K562 (cell line): ENCODE data around the gene PSMG3. TPM values are rescaled to one million over a fixed set of nuclear protein-coding genes. Genes with fewer than 3 reads are reported as not detected.

ENCODE experiments used
- CCNT2 ChIP-seq: IDR thresholded peaks from 2 replicates; pipeline ENCODE4 v1.6.1; 2011; ENCODE audit warnings: borderline replicate concordance, low read depth, mild to moderate bottlenecking, moderate library complexity, mixed read lengths, low read length; ENCODE audit not compliant: insufficient read length; ENCODE audit errors: extremely low read depth
- CTBP1 ChIP-seq: fragments of 450-650 bp; IDR thresholded peaks from 2 replicates; pipeline ENCODE4 v1.6.1; 2016; ENCODE audit warnings: borderline replicate concordance
- HOXB6 ChIP-seq: fragments of 250-450 bp; sonication (Bioruptor Pico); IDR thresholded peaks from 2 replicates; pipeline ENCODE4 v1.5.1; 2022; ENCODE audit warnings: mild to moderate bottlenecking, borderline replicate concordance
- NFRKB ChIP-seq: fragments of 450-650 bp; IDR thresholded peaks from 2 replicates; pipeline ENCODE4 v1.6.1; 2016; ENCODE audit warnings: low read depth
- polyA plus RNA-seq, 8 experiments: library from polyadenylated mRNA; depleted of rRNA in 4 of 8; stranded (reverse) in 5 of 8; unstranded in 3 of 8; fragments of >200 nt; fragmentation: Nextera tagmentation in 2 of 8; fragmentation: Illumina TruSeq in 1 of 8; extraction: Ambion mirVana in 2 of 8; extraction: Trizol in 1 of 8; gene quantifications; 2 replicates each; pipeline versions ENCODE4 v1.2.1 to v1.2.3, GENCODE V29; 2011 to 2014; ENCODE audit warnings: inconsistent platforms in 1 of 8, missing spikeins in 1 of 8
- total RNA-seq, 7 experiments: library from RNA; depleted of rRNA in 6 of 7; stranded (reverse); fragments of >200 nt in 6 of 7; fragmentation: Illumina TruSeq in 2 of 7; extraction: Trizol in 2 of 7; gene quantifications; 2 replicates each; pipeline versions ENCODE4 v1.2.1 to v1.2.3, GENCODE V29; 2011 to 2021; ENCODE audit warnings: low replicate concordance in 1 of 7
- TF ChIP-seq, protein P1 (sequence below): IDR thresholded peaks from 3 replicates; pipeline ENCODE4 v1.6.1; 2011; ENCODE audit warnings: borderline replicate concordance, mild to moderate bottlenecking, moderate library complexity; ENCODE audit not compliant: insufficient read length; ENCODE audit errors: extremely low read depth
- TF ChIP-seq, protein P2 (sequence below), 2 experiments: fragments of 450-650 bp in 1 of 2; sonication (generic) in 1 of 2; formaldehyde crosslinking in 1 of 2; IDR thresholded peaks; 2 replicates each; pipeline versions ENCODE4 v1.7.1 to v1.9.0; 2016 to 2022; ENCODE audit warnings: inconsistent platforms in 1 of 2, mild to moderate bottlenecking in 1 of 2, missing genetic modification reagents in 1 of 2

Gene PSMG3
- total and polyA plus RNA-seq, 9 of the 15 experiments (the other 6 are each of a cell fraction or from before 2014, with no cell fraction given) = 34.8 to 122 (median 80.1) TPM

DNA sequence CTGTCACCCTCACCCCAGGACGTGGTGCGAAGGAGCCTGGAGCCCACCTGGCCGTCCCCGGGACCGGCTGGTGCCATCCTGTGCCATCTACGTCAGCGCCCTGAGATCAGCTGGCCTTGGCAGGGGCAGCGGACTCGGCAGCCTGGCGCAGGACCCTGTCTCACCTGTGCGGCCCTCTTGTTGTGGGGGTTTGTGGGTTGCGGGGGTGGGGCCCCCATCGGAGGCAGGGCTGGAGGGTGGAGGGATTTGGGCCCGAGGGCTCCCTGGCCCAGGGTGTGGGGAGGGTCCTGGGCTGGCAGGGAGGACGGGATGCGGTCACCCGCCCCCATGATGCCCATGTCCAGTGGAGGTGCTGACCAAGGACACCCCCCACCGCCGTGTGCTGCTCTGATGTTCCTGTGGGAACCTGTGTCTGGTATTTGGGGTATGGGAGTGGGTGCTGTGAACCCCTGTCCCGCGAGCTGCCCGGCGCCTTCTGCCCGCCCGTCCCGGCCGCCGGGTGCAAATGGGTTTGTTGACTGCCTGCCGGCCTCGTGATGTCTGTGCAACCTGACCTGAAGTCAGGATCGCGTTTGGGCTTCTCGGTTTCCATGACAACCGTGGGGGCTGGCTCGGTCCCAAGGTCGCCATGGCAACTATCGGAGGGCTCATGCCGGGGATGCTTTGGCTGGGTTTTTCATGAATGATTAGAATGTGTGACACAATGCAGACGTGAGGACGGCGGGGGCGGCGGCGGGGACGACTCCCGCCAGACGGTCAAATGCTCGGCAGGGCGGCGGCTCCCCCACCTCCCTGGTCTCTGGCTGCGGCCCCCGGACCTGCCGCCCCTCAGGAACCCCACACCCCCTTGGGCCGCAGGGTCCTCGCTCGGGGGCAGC, 32.1 kb downstream of the PSMG3 start (continued):
- TF ChIP-seq NFRKB (no peak), CCNT2 (peak; percentile 84), CTBP1 (peak; percentile 99), HOXB6 (CRISPR knock-in tag) (no peak)
- TF ChIP-seq, protein P1, sequence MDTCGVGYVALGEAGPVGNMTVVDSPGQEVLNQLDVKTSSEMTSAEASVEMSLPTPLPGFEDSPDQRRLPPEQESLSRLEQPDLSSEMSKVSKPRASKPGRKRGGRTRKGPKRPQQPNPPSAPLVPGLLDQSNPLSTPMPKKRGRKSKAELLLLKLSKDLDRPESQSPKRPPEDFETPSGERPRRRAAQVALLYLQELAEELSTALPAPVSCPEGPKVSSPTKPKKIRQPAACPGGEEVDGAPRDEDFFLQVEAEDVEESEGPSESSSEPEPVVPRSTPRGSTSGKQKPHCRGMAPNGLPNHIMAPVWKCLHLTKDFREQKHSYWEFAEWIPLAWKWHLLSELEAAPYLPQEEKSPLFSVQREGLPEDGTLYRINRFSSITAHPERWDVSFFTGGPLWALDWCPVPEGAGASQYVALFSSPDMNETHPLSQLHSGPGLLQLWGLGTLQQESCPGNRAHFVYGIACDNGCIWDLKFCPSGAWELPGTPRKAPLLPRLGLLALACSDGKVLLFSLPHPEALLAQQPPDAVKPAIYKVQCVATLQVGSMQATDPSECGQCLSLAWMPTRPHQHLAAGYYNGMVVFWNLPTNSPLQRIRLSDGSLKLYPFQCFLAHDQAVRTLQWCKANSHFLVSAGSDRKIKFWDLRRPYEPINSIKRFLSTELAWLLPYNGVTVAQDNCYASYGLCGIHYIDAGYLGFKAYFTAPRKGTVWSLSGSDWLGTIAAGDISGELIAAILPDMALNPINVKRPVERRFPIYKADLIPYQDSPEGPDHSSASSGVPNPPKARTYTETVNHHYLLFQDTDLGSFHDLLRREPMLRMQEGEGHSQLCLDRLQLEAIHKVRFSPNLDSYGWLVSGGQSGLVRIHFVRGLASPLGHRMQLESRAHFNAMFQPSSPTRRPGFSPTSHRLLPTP = no peak
- TF ChIP-seq, protein P2, sequence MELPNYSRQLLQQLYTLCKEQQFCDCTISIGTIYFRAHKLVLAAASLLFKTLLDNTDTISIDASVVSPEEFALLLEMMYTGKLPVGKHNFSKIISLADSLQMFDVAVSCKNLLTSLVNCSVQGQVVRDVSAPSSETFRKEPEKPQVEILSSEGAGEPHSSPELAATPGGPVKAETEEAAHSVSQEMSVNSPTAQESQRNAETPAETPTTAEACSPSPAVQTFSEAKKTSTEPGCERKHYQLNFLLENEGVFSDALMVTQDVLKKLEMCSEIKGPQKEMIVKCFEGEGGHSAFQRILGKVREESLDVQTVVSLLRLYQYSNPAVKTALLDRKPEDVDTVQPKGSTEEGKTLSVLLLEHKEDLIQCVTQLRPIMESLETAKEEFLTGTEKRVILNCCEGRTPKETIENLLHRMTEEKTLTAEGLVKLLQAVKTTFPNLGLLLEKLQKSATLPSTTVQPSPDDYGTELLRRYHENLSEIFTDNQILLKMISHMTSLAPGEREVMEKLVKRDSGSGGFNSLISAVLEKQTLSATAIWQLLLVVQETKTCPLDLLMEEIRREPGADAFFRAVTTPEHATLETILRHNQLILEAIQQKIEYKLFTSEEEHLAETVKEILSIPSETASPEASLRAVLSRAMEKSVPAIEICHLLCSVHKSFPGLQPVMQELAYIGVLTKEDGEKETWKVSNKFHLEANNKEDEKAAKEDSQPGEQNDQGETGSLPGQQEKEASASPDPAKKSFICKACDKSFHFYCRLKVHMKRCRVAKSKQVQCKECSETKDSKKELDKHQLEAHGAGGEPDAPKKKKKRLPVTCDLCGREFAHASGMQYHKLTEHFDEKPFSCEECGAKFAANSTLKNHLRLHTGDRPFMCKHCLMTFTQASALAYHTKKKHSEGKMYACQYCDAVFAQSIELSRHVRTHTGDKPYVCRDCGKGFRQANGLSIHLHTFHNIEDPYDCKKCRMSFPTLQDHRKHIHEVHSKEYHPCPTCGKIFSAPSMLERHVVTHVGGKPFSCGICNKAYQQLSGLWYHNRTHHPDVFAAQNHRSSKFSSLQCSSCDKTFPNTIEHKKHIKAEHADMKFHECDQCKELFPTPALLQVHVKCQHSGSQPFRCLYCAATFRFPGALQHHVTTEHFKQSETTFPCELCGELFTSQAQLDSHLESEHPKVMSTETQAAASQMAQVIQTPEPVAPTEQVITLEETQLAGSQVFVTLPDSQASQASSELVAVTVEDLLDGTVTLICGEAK (IDR thresholded peaks at IDR 0.05) = peak; percentile 69
- TF ChIP-seq, protein P2 (CRISPR knock-in tag; IDR thresholded peaks at IDR 0.05) = no peak
- TF ChIP-seq, all 486 proteins: peak for 98
